ENCODE results near the gene CDH4.

CDH4 gene

GRCh38 chr20:61919675-61920365 is 667.8 kb downstream of the CDH4 start:
- DNase-seq (ENCODE audit: low spot score), result no peak

DNA sequence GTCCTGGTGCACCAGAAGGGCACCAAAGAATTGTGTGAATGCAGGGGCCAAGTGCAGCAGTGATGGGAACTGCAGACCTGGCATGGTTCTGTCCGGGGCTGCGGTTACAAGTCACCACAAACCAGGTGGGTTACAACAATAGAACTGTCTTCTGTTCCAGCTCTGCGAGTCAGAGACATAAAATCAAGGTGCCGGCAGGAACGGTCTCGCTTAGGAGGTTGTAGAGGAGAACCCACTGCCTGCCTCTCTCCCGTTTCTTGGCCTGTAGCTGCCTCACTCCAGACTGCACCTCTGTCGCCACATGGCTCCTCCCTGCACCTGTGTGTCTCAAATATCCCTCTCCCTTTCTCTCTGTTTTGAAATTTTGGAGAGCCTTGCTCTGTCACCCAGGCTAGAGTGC is 670.4 kb downstream of the CDH4 start:
- no peak for DNase-seq (ENCODE audit: low spot score)

GRCh38 chr20:61922936-61923335 is 670.9 kb downstream of the CDH4 start:
- no peak for DNase-seq (ENCODE audit: low spot score)

GRCh38 chr20:61923371-61924166 is 671.5 kb downstream of the CDH4 start:
- no peak for DNase-seq (ENCODE audit: low spot score)

- no peak for DNase-seq (ENCODE audit: low spot score)
Measured at GRCh38 chr20:61924211-61924857, 672.3 kb downstream of the CDH4 start.

GRCh38 chr20:61924858-61925554 is 672.9 kb downstream of the CDH4 start:
- DNase-seq (ENCODE audit: low spot score), result no peak

GRCh38 chr20:61925555-61926252 is 673.6 kb downstream of the CDH4 start:
- no peak for DNase-seq (ENCODE audit: low spot score)

- DNase-seq (ENCODE audit: low spot score), result no peak
Measured at GRCh38 chr20:61926253-61926613, 674.2 kb downstream of the CDH4 start.

GRCh38 chr20:61926796-61927192 is 674.7 kb downstream of the CDH4 start:
- DNase-seq (ENCODE audit: low spot score), result no peak

- DNase-seq (ENCODE audit: low spot score), result no peak
Measured at GRCh38 chr20:61927193-61927825, 675.2 kb downstream of the CDH4 start.

DNA sequence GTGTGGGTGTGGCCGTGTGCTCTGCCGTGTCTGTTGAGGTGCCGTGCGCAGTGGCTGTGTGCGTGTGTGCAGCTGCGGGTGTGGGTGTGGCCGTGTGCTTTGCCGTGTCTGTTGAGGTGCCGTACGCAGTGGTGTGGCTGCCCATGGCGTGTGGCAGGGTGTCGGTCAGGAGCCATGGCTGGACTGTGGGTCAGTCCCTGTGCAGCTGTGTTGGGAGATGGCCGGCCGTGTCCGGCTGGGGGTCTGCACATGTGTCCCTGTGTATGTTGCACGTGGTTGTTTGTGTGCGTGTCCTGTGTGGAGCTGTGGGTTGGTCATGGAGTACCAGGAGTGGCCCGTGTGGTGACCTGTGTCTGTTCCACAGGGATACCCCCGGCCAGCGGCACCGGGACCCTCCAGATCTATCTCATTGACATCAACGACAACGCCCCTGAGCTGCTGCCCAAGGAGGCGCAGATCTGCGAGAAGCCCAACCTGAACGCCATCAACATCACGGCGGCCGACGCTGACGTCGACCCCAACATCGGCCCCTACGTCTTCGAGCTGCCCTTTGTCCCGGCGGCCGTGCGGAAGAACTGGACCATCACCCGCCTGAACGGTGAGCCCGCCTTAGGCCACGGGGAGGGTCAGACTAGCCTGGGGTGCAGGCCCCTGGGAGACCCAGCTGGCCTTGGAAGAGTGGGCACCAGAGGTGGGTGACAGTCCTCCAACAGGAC is 675.9 kb downstream of the CDH4 start:
- no peak for DNase-seq (ENCODE audit: low spot score)

- no peak for DNase-seq (ENCODE audit: low spot score)
Measured at GRCh38 chr20:61929561-61929960, 677.5 kb downstream of the CDH4 start.

GRCh38 chr20:61929971-61930666 is 678.1 kb downstream of the CDH4 start:
- no peak for DNase-seq (ENCODE audit: low spot score)

GRCh38 chr20:61930776-61931475 is 678.9 kb downstream of the CDH4 start:
- DNase-seq (ENCODE audit: low spot score), result no peak

- no peak for DNase-seq (ENCODE audit: low spot score)
Measured at GRCh38 chr20:61931476-61932198, 679.6 kb downstream of the CDH4 start.

- DNase-seq (ENCODE audit: low spot score), result no peak
Measured at GRCh38 chr20:61932199-61932592, 680.1 kb downstream of the CDH4 start.

DNA sequence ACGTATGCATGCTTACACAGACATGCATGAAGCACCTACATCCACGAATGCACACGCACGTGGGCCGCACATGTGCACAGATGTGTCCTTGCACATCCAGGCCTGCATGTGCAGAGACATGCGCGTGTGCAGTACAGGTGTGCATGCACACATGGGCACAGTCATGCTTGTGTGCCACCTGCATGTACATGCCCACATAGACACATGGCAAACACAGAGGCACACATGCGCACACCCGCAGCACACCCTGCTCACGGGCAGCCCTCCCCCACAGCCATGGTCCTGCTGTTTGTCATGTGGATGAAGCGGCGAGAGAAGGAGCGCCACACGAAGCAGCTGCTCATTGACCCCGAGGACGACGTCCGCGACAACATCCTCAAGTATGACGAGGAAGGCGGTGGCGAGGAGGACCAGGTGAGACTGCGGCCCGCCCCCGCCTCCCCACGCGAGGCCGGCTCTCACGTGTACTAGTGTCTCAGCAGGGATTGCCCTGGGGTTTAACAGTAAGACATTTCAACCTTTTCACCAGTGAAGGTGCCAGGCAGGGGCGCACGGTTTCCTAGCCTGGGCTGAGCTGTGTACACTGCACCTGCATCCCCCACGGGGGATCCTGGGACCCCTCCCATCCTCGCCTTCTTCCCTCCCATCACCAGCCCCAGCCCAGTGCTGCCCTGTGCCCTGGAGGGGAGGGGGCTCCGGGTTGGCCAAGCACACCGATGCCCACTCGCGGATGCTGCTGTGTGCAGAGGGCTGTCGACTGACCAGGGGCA is 680.8 kb downstream of the CDH4 start:
- no peak for DNase-seq (ENCODE audit: low spot score)

DNA sequence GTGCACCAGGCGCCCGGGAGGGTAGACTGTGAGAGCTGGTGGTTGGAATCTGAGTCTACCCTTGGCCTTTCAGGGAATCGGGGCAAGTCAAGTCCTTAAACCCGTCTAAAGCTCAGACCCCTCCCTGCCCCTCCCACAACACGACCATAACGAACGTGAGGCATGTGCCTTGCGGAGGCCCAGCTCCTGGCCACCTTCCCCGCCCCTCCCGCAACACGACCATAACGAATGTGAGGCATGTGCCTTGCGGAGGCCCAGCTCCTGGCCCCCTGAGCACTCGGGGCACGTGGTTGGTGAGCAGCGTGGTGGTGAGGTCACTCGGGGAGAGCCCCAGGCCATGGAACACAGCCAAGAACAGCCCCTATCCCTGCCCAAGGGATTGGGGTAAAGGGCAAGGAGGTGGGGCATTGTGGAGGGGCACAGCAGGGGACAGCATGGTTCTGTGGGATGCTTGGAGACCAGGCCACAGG is 681.5 kb downstream of the CDH4 start:
- DNase-seq (ENCODE audit: low spot score), result no peak
